Psoas muscle (tissue), 8 donors: Measurements from ENCODE around the gene TADA2B. TPM values are rescaled to one million over a fixed set of nuclear protein-coding genes. Genes with fewer than 3 reads are reported as not detected.
A peak's percentile ranks its signal among the peaks of the same experiment; 100 is the strongest.

Experiments used
- ATAC-seq, 4 donors: fragments of 200-7000 bp; cut with Tn5 transposase; one replicate each; pipeline ENCODE4 v1.9.1; 2020; ENCODE audit warnings: moderate library complexity in 3 of 4, mild to moderate bottlenecking in 2 of 4
- DNase-seq, 2 donors: peaks; one replicate each; pipeline ENCODE4 v3.0.0-alpha.2; 2020
- H3K27ac ChIP-seq: fragments of 200-600 bp; one replicate; pipeline ENCODE4 v1.8.0; 2022
- H3K27me3 ChIP-seq, 3 donors: fragments of 200-600 bp in 1 of 3; one replicate each; pipeline versions ENCODE4 v1.6.1 to v1.8.0; 2013 to 2022; ENCODE audit warnings: low read length in 2 of 3, mild to moderate bottlenecking in 2 of 3, moderate library complexity in 1 of 3; ENCODE audit not compliant: insufficient read depth in 3 of 3
- H3K36me3 ChIP-seq, 2 donors: fragments of 200-600 bp in 1 of 2; one replicate each; pipeline versions ENCODE4 v1.6.1 to v1.8.0; 2013 to 2022; ENCODE audit warnings: low read depth in 1 of 2, mild to moderate bottlenecking in 1 of 2, moderate library complexity in 1 of 2; ENCODE audit not compliant: insufficient read depth in 1 of 2
- H3K4me1 ChIP-seq: fragments of 200-600 bp; one replicate; pipeline ENCODE4 v1.8.0; 2022
- H3K4me3 ChIP-seq: fragments of 200-600 bp; one replicate; pipeline ENCODE4 v1.8.0; 2022; ENCODE audit warnings: mild to moderate bottlenecking
- H3K9me3 ChIP-seq: fragments of 200-600 bp; one replicate; pipeline ENCODE4 v1.8.0; 2022
- WGBS, 3 donors: extraction: QIAGEN DNeasy Blood & Tissue Kit; methylation state at CpG; one replicate each; pipeline versions ENCODE4 v1.1.6 to v1.1.7; 2013; 5-methylcytosine and 5-hydroxymethylcytosine counted together
- intact Hi-C, 2 donors: fragments of 100-400 bp; cut with DNase I; formaldehyde crosslinking; loops; one replicate each; pipeline versions ENCODE4 v1.11.0 to v1.14.2; 2022
- polyA plus RNA-seq, 3 donors: library from polyadenylated mRNA; stranded (reverse); fragments of 200-250 nt; gene quantifications; one replicate each; pipeline ENCODE4 v1.2.3, GENCODE V29; 2013
- total RNA-seq, 4 donors: library from RNA; stranded (reverse); fragmentation: NEBNext Ultra II Directional in 2 of 4; extraction: Animal tissue kit (Norgen Biotek cat#: 25700) in 2 of 4; gene quantifications; one replicate each; pipeline versions ENCODE4 v1.2.1 to v1.2.4, GENCODE V29; 2021 to 2023
- TF ChIP-seq, protein P1 (sequence below): fragments of 200-600 bp; IDR thresholded peaks from one replicate; pipeline ENCODE4 v1.8.0; 2022; ENCODE audit warnings: antibody characterized with exemption
- donor health status: healthy with polysubstance abuse.
- donor health status: DM: no; HTN: no; CAD: no; lungs with moderate emphysema.
- donor health status: Bipolar disorder and iron deficiency.
- donor health status: healthy.
- donor health status: DM: yes; HTN: yes; CAD: no.
- donor health status: DM: no; HTN: no; CAD: no.
- donor health status: DM: no; HTN: no; CAD: no.
- donor health status: DM: yes; HTN: yes; CAD: no.

TADA2B gene
- total and polyA plus RNA-seq, 7 donors = 21.0 to 70.3 (median 47.0) TPM

DNA sequence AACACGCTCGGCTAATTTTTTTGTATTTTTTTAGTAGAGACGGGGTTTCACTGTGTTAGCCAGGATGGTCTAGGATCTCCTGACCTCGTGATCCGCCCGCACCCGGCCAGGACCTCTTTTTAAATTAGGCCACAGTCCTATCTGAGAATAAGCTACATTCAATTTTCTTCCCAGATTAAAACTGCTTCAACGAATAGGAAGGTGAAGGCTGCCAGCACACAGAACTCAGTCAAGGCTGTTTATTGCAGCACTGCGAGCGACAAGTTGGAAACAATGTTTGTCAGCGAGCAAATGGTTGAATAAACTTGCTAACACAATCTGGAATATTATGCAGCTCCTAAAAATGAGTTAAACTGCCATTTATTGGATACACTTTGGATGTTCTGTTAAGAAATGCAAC lies 22.8 kb downstream of the TADA2B start:
- H3K9me3 ChIP-seq = no peaks in the 10 kb centered on the region
- ATAC-seq (no peak), DNase-seq (no peak)
- 93 to 96% (median 93%) methylated on average over 11 of the region's 11 CpGs for WGBS, 3 donors
- peaks cover 23% of the 10 kb centered on the region for H3K4me1 ChIP-seq
- intact Hi-C loops = loop anchor here in 1 of 2 donors (5.0 kb wide), 1 partner anchor 79 kb away; no protein-coding TSS in a partner anchor
- peaks cover 7 to 42% of the 10 kb centered on the region in 2 donors for H3K36me3 ChIP-seq
- H3K4me3 ChIP-seq = no peak overlapping the region
- H3K27ac ChIP-seq = no peak overlapping the region
- TF ChIP-seq, protein P1, sequence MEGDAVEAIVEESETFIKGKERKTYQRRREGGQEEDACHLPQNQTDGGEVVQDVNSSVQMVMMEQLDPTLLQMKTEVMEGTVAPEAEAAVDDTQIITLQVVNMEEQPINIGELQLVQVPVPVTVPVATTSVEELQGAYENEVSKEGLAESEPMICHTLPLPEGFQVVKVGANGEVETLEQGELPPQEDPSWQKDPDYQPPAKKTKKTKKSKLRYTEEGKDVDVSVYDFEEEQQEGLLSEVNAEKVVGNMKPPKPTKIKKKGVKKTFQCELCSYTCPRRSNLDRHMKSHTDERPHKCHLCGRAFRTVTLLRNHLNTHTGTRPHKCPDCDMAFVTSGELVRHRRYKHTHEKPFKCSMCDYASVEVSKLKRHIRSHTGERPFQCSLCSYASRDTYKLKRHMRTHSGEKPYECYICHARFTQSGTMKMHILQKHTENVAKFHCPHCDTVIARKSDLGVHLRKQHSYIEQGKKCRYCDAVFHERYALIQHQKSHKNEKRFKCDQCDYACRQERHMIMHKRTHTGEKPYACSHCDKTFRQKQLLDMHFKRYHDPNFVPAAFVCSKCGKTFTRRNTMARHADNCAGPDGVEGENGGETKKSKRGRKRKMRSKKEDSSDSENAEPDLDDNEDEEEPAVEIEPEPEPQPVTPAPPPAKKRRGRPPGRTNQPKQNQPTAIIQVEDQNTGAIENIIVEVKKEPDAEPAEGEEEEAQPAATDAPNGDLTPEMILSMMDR = no peak
- no peaks in the 10 kb centered on the region for H3K27me3 ChIP-seq

DNA sequence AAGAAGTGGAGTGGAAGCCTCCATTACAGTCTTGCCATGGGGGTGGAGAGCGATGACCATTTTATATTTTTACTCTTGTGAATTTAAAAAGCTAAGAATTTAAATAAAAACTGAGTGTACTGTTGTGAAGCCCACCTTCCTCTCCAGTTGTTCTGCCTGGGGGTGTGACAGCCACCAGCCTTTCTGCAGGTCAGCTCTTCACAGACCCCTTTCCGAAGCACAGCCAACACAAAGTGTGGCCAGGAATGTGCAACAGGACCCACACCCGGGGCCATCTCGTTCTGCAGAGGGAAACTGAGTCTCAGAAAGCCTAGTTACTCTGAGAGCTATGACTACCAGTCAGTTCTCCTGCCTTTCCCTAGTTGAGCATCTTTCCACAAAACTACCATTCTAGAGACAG lies 23.3 kb downstream of the TADA2B start:
- DNase-seq = no peak
- peaks cover 5 to 37% of the 10 kb centered on the region in 2 donors for H3K36me3 ChIP-seq
- intact Hi-C loops = loop anchor here in 1 of 2 donors (5.0 kb wide), 1 partner anchor 79 kb away; no protein-coding TSS in a partner anchor
- no peaks in the 10 kb centered on the region for H3K27me3 ChIP-seq
- no peak for ATAC-seq
- H3K4me1 ChIP-seq = peaks cover 23% of the 10 kb centered on the region
- H3K9me3 ChIP-seq = no peaks in the 10 kb centered on the region
- WGBS, 3 donors = 74 to 84% (median 82%) methylated on average over 4 of the region's 4 CpGs
- peak overlapping the region; percentile 93 for H3K27ac ChIP-seq
- H3K4me3 ChIP-seq = peak overlapping the region; percentile 84
- TF ChIP-seq, protein P1 = no peak

DNA sequence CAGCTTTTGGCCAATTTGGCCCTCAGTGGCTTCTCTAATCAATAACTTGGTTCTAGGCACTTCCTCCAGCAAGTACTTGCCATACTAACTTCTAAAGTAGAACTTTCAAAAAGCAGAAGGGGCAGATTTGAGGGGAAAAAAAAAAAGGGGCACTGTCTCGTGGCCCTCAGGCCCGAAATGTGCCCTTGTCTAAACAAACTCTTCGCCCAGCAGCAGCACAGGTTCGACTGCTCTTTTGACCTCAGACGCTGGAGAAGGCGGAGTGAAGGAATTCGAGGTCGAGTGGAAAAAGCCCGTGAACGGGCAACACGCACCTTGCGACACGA lies 23.9 kb downstream of the TADA2B start:
- WGBS, 3 donors = 3 to 6% (median 5%) methylated on average over 13 of the region's 13 CpGs
- no peaks in the 10 kb centered on the region for H3K27me3 ChIP-seq
- H3K36me3 ChIP-seq = peaks cover 5 to 31% of the 10 kb centered on the region in 2 donors
- peak overlapping the region; percentile 93 for H3K27ac ChIP-seq
- TF ChIP-seq, protein P1 = no peak
- ATAC-seq = no peak
- H3K9me3 ChIP-seq = no peaks in the 10 kb centered on the region
- intact Hi-C loops = loop anchor here (1.0 to 5.0 kb wide), 2 partner anchors 24 to 80 kb away; partner anchors contain the start of gene TADA2B (in 1 of the 2)
- peak overlapping the region; percentile 84 for H3K4me3 ChIP-seq
- no peak for DNase-seq
- peaks cover 23% of the 10 kb centered on the region for H3K4me1 ChIP-seq

DNA sequence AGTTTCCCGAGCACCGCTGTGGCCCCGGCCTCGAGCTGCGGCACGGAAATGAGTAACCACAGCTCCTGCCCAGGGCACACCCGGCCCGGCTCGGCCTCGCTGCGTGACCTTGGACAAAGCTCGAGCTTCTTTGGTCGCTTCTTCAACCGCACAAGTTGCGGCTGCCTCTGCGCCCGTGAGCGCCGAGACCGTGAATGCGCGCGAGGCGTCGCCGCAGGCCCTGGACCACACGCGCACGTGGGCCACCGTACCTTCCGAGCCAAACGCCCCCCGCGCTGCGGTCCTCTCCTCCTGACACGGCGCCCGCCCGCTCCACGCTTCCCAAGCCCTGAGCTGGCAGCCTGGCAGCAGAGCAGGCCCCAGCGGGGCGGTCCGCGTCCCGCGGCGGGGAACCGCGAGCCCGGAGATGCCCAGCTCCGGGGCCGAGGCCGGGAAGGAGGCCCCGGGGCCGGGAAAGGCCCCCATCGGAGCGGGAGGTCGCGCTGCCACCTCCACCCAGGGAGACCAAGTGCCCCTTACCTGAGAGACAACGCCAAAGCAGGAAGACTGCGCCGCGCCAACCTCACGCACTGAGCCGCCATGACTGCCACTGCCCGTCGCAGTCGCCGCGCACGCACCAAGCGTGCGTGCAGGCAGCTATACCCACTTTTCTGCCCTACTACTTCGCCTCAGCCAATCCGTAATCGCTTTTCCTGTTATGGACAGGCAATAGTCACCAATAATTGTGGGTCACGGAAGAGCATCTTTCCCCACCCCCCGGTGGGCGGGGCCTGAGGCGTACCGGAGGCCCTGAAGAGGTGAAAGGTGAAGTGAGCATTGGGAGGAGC lies 24.5 kb downstream of the TADA2B start, which contains the start of gene GRPEL1:
GRPEL1 (minus strand) TSS at position 613 of the 827 bp plus-strand sequence; CDS start at position 581, 32 bp downstream.
- 0% methylated on average over 61 to 81 of the region's 81 CpGs for WGBS, 3 donors
- Histone ChIP-seq H3K9me3 (no peaks in the 10 kb centered on the region), H3K4me3 (peak within 1 kb of the TSS; percentile 84), H3K36me3 (peaks cover 5 to 25% of the 10 kb centered on the region in 2 donors), H3K4me1 (peaks cover 23% of the 10 kb centered on the region), H3K27ac (peak within 1 kb of the TSS; percentile 93), H3K27me3 (no peaks in the 10 kb centered on the region)
- TF ChIP-seq, protein P1 = no peak
- intact Hi-C loops = loop anchor here (1.0 to 5.0 kb wide), 2 partner anchors 24 to 80 kb away; partner anchors contain the start of gene TADA2B (in 1 of the 2)
- DNase-seq = peak; percentile 100
- peak; percentile 94 to 97 (median 96) for ATAC-seq
